PC-3 (cell line): ENCODE data around the gene CYB5R4. TPM values are rescaled to one million over a fixed set of nuclear protein-coding genes. Genes with fewer than 3 reads are reported as not detected.

ENCODE experiments used
- ATAC-seq: fragments of 200-7000 bp; cut with Tn5 transposase; 2 replicates; pipeline ENCODE4 v1.9.1; 2020; ENCODE audit warnings: mild to moderate bottlenecking, moderate library complexity
- BruUV-seq: library from RNA; stranded (reverse); fragments of 400-500 nt; replicated peaks from 2 replicates; lab custom pipeline; 2021; lab: Mats Ljungman, UMichigan
- CTCF ChIA-PET: fragments of 300-600 bp; sonication (Branson Sonifier 250); formaldehyde crosslinking; loops from one replicate; lab custom pipeline; 2022; ENCODE audit warnings: antibody characterized with exemption; lab: Charles Lee
- POLR2A ChIA-PET: fragments of 300-600 bp; sonication (Branson Sonifier 250); formaldehyde crosslinking; loops from one replicate; lab custom pipeline; 2022; ENCODE audit warnings: antibody characterized with exemption; ENCODE audit not compliant: unreplicated experiment; lab: Charles Lee
- DNase-seq: peaks from one replicate; pipeline ENCODE4 v3.0.0-alpha.2; 2015
- H2AFZ ChIP-seq: fragments of 300-600 bp; sonication (generic); 2 replicates; pipeline ENCODE4 v1.6.0; 2016; ENCODE audit warnings: antibody characterized with exemption, low read length
- H3F3A ChIP-seq: fragments of 300-600 bp; sonication (generic); one replicate; pipeline ENCODE4 v1.6.0; 2017; ENCODE audit warnings: antibody characterized with exemption, low read length, control low read depth, mild to moderate bottlenecking; ENCODE audit not compliant: unreplicated experiment
- H3K27ac ChIP-seq: fragments of 300-600 bp; sonication (generic); 2 replicates; pipeline ENCODE4 v1.5.1; 2016; ENCODE audit warnings: mild to moderate bottlenecking, low read length
- H3K27me3 ChIP-seq: fragments of 300-600 bp; sonication (generic); 2 replicates; pipeline ENCODE4 v1.6.1; 2016; ENCODE audit warnings: low read length, mixed read lengths
- H3K36me3 ChIP-seq: fragments of 300-600 bp; sonication (generic); 2 replicates; pipeline ENCODE4 v1.6.1; 2016; ENCODE audit warnings: low read depth, mixed run types, low read length, mixed read lengths
- H3K4me1 ChIP-seq: fragments of 300-600 bp; sonication (generic); 2 replicates; pipeline ENCODE4 v1.5.1; 2016; ENCODE audit warnings: low read length; ENCODE audit not compliant: insufficient read depth
- H3K4me2 ChIP-seq: fragments of 300-600 bp; sonication (generic); 2 replicates; pipeline ENCODE4 v1.6.0; 2016; ENCODE audit warnings: low read length
- H3K4me3 ChIP-seq: fragments of 300-600 bp; sonication (generic); 2 replicates; pipeline ENCODE4 v1.5.1; 2016; ENCODE audit warnings: mild to moderate bottlenecking, low read length, mixed read lengths
- H3K79me2 ChIP-seq: fragments of 300-600 bp; sonication (generic); 2 replicates; pipeline ENCODE4 v1.6.1; 2017; ENCODE audit warnings: low read length, mixed read lengths
- H3K9ac ChIP-seq: fragments of 300-600 bp; sonication (generic); 2 replicates; pipeline ENCODE4 v1.6.0; 2016; ENCODE audit warnings: mild to moderate bottlenecking, low read length
- H3K9me2 ChIP-seq: fragments of 300-600 bp; sonication (generic); replicated peaks from 2 replicates; pipeline ENCODE4 v1.6.1; 2016; ENCODE audit warnings: mixed run types, low read length, mixed read lengths
- H3K9me3 ChIP-seq: fragments of 300-600 bp; sonication (generic); 2 replicates; pipeline ENCODE4 v1.6.1; 2016; ENCODE audit warnings: low read length, mixed read lengths
- H4K20me1 ChIP-seq: fragments of 300-600 bp; sonication (generic); 2 replicates; pipeline ENCODE4 v1.6.1; 2016; ENCODE audit warnings: low read length, mixed read lengths
- EZH2 ChIP-seq: fragments of 300-600 bp; sonication (generic); IDR thresholded peaks from one replicate; pipeline ENCODE4 v1.6.1; 2017; ENCODE audit warnings: antibody characterized with exemption, mild to moderate bottlenecking, low read length; ENCODE audit not compliant: unreplicated experiment
- EZH2phosphoT487 ChIP-seq: fragments of 300-600 bp; sonication (generic); IDR thresholded peaks from 2 replicates; pipeline ENCODE4 v1.6.1; 2018; ENCODE audit warnings: mild to moderate bottlenecking, antibody characterized with exemption, low read length, borderline replicate concordance
- intact Hi-C: fragments of 100-400 bp; cut with micrococcal nuclease; formaldehyde crosslinking; loops from 2 replicates; pipeline ENCODE4 v1.9.0; 2023
- total RNA-seq: library from RNA; depleted of rRNA; stranded (reverse); fragments of >200 nt; gene quantifications from 2 replicates; pipeline ENCODE4 v1.2.3, GENCODE V29; 2014; rRNA removed
- TF ChIP-seq, protein P1 (sequence below): fragments of 300-600 bp; sonication (generic); conservative IDR thresholded peaks from 2 replicates; pipeline ENCODE4 v1.5.1; 2017; ENCODE audit warnings: antibody characterized with exemption, low read depth, mild to moderate bottlenecking, low read length

The CYB5R4 gene
- total RNA-seq, 1 experiment from 2014 or later: 5.6 TPM

- TF ChIP-seq EZH2 (no peak), EZH2phosphoT487 (no peak)
- TF ChIP-seq, protein P1, sequence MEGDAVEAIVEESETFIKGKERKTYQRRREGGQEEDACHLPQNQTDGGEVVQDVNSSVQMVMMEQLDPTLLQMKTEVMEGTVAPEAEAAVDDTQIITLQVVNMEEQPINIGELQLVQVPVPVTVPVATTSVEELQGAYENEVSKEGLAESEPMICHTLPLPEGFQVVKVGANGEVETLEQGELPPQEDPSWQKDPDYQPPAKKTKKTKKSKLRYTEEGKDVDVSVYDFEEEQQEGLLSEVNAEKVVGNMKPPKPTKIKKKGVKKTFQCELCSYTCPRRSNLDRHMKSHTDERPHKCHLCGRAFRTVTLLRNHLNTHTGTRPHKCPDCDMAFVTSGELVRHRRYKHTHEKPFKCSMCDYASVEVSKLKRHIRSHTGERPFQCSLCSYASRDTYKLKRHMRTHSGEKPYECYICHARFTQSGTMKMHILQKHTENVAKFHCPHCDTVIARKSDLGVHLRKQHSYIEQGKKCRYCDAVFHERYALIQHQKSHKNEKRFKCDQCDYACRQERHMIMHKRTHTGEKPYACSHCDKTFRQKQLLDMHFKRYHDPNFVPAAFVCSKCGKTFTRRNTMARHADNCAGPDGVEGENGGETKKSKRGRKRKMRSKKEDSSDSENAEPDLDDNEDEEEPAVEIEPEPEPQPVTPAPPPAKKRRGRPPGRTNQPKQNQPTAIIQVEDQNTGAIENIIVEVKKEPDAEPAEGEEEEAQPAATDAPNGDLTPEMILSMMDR: no peak
- ATAC-seq: no peak
- Histone ChIP-seq H3K27me3 (no peaks in the 10 kb centered on the region), H3K79me2 (no peaks in the 10 kb centered on the region), H3F3A (no peaks in the 10 kb centered on the region), H4K20me1 (no peaks in the 10 kb centered on the region), H3K9me3 (no peaks in the 10 kb centered on the region), H3K4me3 (no peak overlapping the region), H3K9ac (no peak overlapping the region), H3K36me3 (no peaks in the 10 kb centered on the region), H2AFZ (no peak overlapping the region), H3K9me2 (no peaks in the 10 kb centered on the region), H3K4me1 (no peaks in the 10 kb centered on the region), H3K4me2 (no peak overlapping the region), H3K27ac (no peak overlapping the region)
- POLR2A ChIA-PET: no interaction called here
- CTCF ChIA-PET: no interaction called here
- no peak for DNase-seq
- intact Hi-C loops: no loop called here
- BruUV-seq: no TSS peak
Observed at GRCh38 chr6:84013354-84013753, 153.9 kb downstream of the CYB5R4 start.

DNA sequence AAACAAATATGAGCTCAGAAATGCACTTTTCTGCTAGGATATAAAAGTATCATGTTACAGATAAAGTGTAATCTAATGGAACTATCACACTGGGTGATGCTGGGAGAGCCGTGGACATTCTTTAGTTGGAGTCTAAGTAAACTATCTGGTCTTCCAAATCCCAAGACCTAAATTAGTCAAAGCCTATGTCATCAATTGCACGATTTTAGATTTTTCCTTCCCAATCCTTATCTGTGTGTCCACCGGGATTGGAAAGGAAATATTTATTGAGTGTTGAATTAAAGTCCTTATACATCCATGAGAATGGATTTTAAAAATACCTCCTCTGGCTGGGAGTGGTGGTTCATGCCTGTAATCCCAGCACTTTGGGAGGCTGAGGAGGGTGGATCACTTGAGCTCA is 154.4 kb downstream of the CYB5R4 start:
- ATAC-seq: no peak
- no peak overlapping the region for H3K27ac ChIP-seq
- H3K4me1 ChIP-seq: no peaks in the 10 kb centered on the region
- DNase-seq: no peak
- no peaks in the 10 kb centered on the region for H3K36me3 ChIP-seq
- no peak overlapping the region for H3K4me2 ChIP-seq
- ChIA-PET POLR2A (no interaction called here), CTCF (no interaction called here)
- no peaks in the 10 kb centered on the region for H4K20me1 ChIP-seq
- BruUV-seq: no TSS peak
- no peaks in the 10 kb centered on the region for H3F3A ChIP-seq
- no peak overlapping the region for H2AFZ ChIP-seq
- H3K4me3 ChIP-seq: no peak overlapping the region
- no peak for TF ChIP-seq EZH2phosphoT487
- TF ChIP-seq, protein P1: no peak
- TF ChIP-seq EZH2: no peak
- no peaks in the 10 kb centered on the region for H3K9me2 ChIP-seq
- H3K79me2 ChIP-seq: no peaks in the 10 kb centered on the region
- no peaks in the 10 kb centered on the region for H3K9me3 ChIP-seq
- no peaks in the 10 kb centered on the region for H3K27me3 ChIP-seq
- no peak overlapping the region for H3K9ac ChIP-seq
- intact Hi-C loops: no loop called here

GRCh38 chr6:84016029-84016428 is 156.5 kb downstream of the CYB5R4 start:
- TF ChIP-seq EZH2: no peak
- TF ChIP-seq EZH2phosphoT487: no peak
- TF ChIP-seq, protein P1: no peak
- DNase-seq: no peak
- CTCF ChIA-PET: no interaction called here

More at GRCh38 chr6:84016029-84016428, 156.5 kb downstream of the CYB5R4 start:
- no peaks in the 10 kb centered on the region for H3F3A ChIP-seq
- H4K20me1 ChIP-seq: no peaks in the 10 kb centered on the region
- no peaks in the 10 kb centered on the region for H3K27me3 ChIP-seq
- no peak overlapping the region for H3K4me3 ChIP-seq
- ATAC-seq: no peak
- H3K27ac ChIP-seq: no peak overlapping the region
- no peaks in the 10 kb centered on the region for H3K9me3 ChIP-seq
- H3K9me2 ChIP-seq: no peaks in the 10 kb centered on the region
- no peaks in the 10 kb centered on the region for H3K79me2 ChIP-seq
- H3K9ac ChIP-seq: no peak overlapping the region
- no peak overlapping the region for H3K4me2 ChIP-seq
- POLR2A ChIA-PET: no interaction called here
- H3K36me3 ChIP-seq: no peaks in the 10 kb centered on the region
- intact Hi-C loops: no loop called here
- BruUV-seq: no TSS peak
- H2AFZ ChIP-seq: no peak overlapping the region
- H3K4me1 ChIP-seq: no peaks in the 10 kb centered on the region

Other genes starting within 250 kb of the CYB5R4 start
- gene SNAP91, start 150.6 kb upstream of the CYB5R4 start, total RNA-seq: not detected in 2 replicates
- gene RIPPLY2, start 6.3 kb upstream of the CYB5R4 start, total RNA-seq: not detected in 2 replicates
- gene MRAP2, start 174.1 kb downstream of the CYB5R4 start, total RNA-seq: 0.07 and 0.12 TPM in 2 replicates